Duodenal mucosa (tissue), 2 donors: Measurements from ENCODE around the gene ZBTB16.

Experiments
- H3K27ac ChIP-seq: one replicate; pipeline ENCODE4 v1.7.0; 2013; ENCODE audit warnings: low read depth, low read length
- H3K27me3 ChIP-seq, 2 donors: one replicate each; pipeline ENCODE4 v1.7.0; 2013; ENCODE audit warnings: low read length in 2 of 2, control low read depth in 1 of 2; ENCODE audit not compliant: insufficient read depth in 2 of 2, control insufficient read depth in 1 of 2
- H3K36me3 ChIP-seq, 2 donors: one replicate each; pipeline ENCODE4 v1.7.0; 2013; ENCODE audit warnings: low read length in 2 of 2, control low read depth in 1 of 2; ENCODE audit not compliant: insufficient read depth in 2 of 2, control insufficient read depth in 1 of 2
- H3K4me1 ChIP-seq, 2 donors: one replicate each; pipeline ENCODE4 v1.7.0; 2013; ENCODE audit warnings: low read length in 2 of 2, control low read depth in 1 of 2; ENCODE audit not compliant: insufficient read depth in 2 of 2, control insufficient read depth in 1 of 2
- H3K4me3 ChIP-seq, 2 donors: one replicate each; pipeline ENCODE4 v1.7.0; 2013; ENCODE audit warnings: low read length in 2 of 2, low read depth in 1 of 2
- H3K9ac ChIP-seq, 2 donors: one replicate each; pipeline ENCODE4 v1.7.0; 2013; ENCODE audit warnings: low read length in 2 of 2, low read depth in 1 of 2
- H3K9me3 ChIP-seq, 2 donors: one replicate each; pipeline ENCODE4 v1.7.0; 2013; ENCODE audit warnings: low read length in 2 of 2, control low read depth in 1 of 2; ENCODE audit not compliant: control insufficient read depth in 1 of 2

The ZBTB16 gene

DNA sequence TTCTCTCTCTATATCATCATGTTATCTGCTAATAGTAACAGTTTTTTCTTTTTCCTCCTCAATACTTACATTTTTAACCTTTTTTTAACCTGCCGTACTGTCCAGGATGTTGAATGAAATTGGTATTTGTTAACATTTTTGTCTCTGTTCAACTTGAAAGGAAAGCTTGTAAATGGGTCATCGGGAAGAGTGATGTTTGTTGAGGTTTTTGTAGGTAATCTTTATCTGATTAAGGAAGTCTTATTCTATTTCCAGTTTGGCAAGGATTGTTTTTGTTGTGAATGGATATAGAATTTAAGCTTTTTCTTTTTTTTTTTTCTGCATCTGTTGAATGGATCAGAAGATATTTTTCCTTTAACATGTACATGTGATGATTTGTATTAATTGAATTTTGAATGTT is 228.6 kb downstream of the ZBTB16 start:
- peaks cover 4 to 5% of the 10 kb centered on the region in 2 donors for H3K4me1 ChIP-seq
- H3K27me3 ChIP-seq: no peaks in the 10 kb centered on the region
- no peak overlapping the region for H3K27ac ChIP-seq
- no peak overlapping the region for H3K9ac ChIP-seq
- no peaks in the 10 kb centered on the region for H3K36me3 ChIP-seq
- no peak overlapping the region for H3K4me3 ChIP-seq
- no peaks in the 10 kb centered on the region for H3K9me3 ChIP-seq

DNA sequence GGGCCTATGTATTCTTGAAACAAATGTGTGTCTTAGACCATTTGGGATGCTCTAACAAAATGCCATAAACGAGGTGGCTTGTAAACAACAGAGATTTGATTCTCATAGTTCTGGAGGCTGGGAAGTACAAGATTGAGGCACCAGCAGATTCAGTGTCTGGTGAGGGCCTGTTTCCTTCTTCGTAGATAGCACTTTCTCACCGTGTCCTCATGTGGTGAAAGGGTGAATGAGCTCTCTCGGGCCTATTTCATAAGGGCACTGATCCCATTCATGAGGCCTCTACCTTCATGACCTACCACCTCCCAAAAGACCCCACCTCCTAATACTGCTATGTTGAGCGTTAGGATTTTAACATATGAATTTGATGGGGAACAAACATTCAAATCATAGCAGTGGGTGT is 230.3 kb downstream of the ZBTB16 start:
- Histone ChIP-seq H3K9ac (no peak overlapping the region), H3K36me3 (no peaks in the 10 kb centered on the region), H3K4me3 (no peak overlapping the region), H3K27me3 (no peaks in the 10 kb centered on the region), H3K27ac (no peak overlapping the region), H3K4me1 (peaks cover 4 to 5% of the 10 kb centered on the region in 2 donors), H3K9me3 (no peaks in the 10 kb centered on the region)

GRCh38 chr11:114290503-114291235 is 231.2 kb downstream of the ZBTB16 start:
- Histone ChIP-seq H3K4me1 (peaks cover 4 to 7% of the 10 kb centered on the region in 2 donors), H3K27ac (no peak overlapping the region), H3K9ac (no peak overlapping the region), H3K9me3 (no peaks in the 10 kb centered on the region), H3K27me3 (no peaks in the 10 kb centered on the region), H3K36me3 (no peaks in the 10 kb centered on the region), H3K4me3 (no peak overlapping the region)

DNA sequence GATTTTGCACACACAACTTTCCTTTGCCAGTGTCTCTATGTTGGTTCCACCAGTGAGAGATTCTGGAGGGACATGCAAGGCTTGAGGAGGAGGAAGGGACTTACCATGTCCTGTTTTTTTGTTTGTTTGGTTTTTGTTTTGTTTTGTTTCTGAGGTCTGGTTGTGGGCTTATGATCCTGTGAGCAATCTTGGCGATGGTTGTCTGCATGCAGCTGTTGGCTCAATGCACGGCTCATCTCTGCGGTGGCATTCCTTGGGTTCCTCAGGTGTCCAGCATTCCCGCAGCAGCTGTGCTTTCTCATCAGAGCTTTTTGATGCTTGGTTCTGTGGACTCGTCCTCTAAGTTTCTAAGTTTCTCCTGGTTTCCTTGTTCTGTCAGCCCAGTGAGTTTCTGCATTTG is 231.9 kb downstream of the ZBTB16 start:
- Histone ChIP-seq H3K9ac (no peak overlapping the region), H3K4me3 (peak overlapping the region in 1 of 2 donors; percentile 5), H3K9me3 (no peaks in the 10 kb centered on the region), H3K4me1 (peaks cover 4 to 10% of the 10 kb centered on the region in 2 donors), H3K36me3 (no peaks in the 10 kb centered on the region), H3K27me3 (no peaks in the 10 kb centered on the region), H3K27ac (no peak overlapping the region)

DNA sequence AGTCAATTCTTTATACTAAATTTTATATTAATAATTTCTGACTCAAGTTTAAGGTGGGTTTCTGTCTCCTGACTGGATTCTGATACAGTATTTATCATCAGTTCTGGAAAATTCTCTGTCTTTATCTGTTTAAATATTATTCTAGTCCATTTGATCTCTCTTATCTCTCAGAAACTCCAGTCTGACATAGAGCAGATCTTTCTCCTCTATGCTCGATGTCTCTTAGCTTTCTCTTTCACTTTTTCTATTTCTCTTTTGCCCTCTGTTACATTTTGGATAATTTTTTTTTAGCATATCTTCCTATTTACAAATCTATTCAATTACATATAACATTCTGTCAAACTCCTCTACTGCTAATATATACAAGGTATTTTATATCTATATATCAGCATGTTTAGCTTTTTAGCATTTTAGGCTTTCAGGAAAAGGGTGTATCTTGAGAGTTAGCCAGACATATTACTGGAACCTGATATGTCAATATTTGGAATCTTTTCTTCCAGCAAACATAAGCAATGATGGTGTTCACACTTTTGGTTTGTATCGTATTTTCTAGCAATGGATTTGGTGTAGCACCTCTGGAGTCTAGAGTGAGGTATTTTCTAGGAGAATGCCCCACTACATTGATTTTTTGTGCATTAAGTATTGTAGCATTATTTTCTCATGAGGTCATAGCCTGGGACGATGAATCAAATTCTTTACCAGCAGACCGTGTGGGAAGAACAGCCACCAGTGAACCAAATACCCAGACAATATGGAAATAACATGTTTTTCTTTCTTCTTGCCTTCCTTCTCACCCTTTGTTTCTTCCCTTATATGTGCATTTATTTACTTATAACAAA is 232.6 kb downstream of the ZBTB16 start:
- no peaks in the 10 kb centered on the region for H3K9me3 ChIP-seq
- H3K9ac ChIP-seq: no peak overlapping the region
- H3K27ac ChIP-seq: no peak overlapping the region
- no peak overlapping the region for H3K4me3 ChIP-seq
- no peaks in the 10 kb centered on the region for H3K36me3 ChIP-seq
- no peaks in the 10 kb centered on the region for H3K27me3 ChIP-seq
- H3K4me1 ChIP-seq: peaks cover 4 to 10% of the 10 kb centered on the region in 2 donors

- Histone ChIP-seq H3K9ac (no peak overlapping the region), H3K27ac (no peak overlapping the region), H3K4me1 (peaks cover 4 to 10% of the 10 kb centered on the region in 2 donors), H3K4me3 (no peak overlapping the region), H3K36me3 (no peaks in the 10 kb centered on the region), H3K27me3 (no peaks in the 10 kb centered on the region), H3K9me3 (no peaks in the 10 kb centered on the region)
These were observed 233.7 kb downstream of the ZBTB16 start for GRCh38 chr11:114293201-114293711.

DNA sequence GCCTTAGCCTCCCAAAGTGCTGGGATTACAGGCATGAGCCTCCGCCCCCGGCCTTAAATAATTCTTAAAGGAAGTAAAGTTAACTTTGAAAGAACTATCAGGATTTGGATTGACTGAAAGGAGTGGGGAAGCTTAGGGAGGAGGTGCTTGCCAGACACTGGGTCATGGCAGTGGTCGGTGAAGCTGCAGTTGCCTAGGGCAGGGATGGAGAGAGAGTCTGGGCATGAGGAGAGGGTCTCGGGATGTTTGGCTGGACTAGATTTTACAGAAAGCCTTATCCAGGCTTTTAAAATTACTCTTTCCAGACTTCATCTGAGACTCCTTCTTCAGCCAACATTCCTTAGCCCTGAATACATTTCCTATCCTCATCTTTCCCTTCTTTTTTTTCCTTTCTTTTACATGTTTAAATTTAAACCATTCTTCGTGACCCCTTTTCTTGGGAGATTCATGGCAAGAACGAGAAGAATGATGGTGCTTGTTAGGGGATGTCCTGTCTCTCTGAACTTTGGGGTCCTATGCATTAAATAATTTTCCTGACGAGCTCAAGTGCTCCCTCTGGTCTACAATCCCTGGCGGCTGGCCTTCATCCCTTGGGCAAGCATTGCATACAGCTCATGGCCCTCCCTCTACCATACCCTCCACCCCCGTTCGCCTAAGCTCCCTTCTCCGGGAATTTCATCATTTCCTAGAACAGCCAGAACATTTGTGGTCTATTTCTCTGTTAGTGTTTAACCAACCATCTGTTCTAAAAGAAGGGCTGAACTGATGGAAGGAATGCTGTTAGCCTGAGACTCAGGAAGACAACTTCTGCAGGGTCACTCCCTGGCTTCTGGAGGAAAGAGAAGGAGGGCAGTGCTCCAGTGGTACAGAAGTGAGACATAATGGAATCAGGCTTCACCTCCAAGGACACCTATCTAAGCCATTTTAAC is 236.4 kb downstream of the ZBTB16 start, which contains the start of gene NNMT:
Gene NNMT (plus strand): TSS at position 724 of the 929 bp plus-strand sequence. CDS start 158 bp downstream, at position 882.
- Histone ChIP-seq H3K4me1 (peaks cover 4 to 10% of the 10 kb centered on the region in 2 donors), H3K27me3 (no peaks in the 10 kb centered on the region), H3K9ac (peak within 1 kb of the TSS; percentile 12 to 54), H3K4me3 (peak within 1 kb of the TSS; percentile 29 to 64), H3K36me3 (no peaks in the 10 kb centered on the region), H3K9me3 (no peaks in the 10 kb centered on the region), H3K27ac (peak within 1 kb of the TSS; percentile 79)

DNA sequence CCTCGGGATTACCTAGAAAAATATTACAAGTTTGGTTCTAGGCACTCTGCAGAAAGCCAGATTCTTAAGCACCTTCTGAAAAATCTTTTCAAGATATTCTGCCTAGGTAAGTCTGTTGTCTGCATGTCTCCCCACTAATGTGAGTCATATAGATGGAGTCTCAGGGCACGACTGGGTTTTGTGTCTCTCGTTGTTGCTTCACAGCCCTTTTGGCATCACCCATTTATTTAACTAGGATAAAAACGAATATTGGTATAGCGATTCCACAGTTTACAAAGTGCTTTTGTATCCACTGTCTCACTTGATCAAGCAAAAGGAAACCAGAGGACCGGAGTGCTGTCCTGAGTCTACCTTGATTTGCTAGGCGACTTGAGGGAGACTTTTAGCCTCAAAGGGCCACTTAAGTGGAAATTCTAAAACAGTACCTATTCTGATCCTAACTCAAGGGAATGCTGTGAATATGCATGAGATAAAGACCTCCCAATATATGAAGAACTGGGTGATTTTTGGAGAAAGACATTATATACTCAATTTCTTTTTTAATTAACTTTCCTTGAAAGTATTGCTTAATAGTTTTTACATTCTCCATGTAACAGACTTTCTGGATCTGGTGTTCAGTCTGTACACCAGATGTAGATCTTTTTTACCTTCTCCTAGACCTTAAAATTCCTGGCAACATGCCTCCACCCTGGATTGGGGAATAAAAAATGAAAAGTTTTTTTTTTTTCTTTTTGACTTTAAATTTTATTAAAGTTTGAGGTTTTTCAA is 237.3 kb downstream of the ZBTB16 start:
- Histone ChIP-seq H3K36me3 (no peaks in the 10 kb centered on the region), H3K9me3 (peaks cover 0 to 7% of the 10 kb centered on the region in 2 donors), H3K27ac (peak overlapping the region; percentile 79), H3K27me3 (no peaks in the 10 kb centered on the region), H3K4me1 (peaks cover 0 to 10% of the 10 kb centered on the region in 2 donors), H3K9ac (peak overlapping the region; percentile 12 to 54), H3K4me3 (peak overlapping the region; percentile 29 to 64)
